HG03354 (cell line): Measurements from ENCODE around the gene RIT2.

Experiments used
- ATAC-seq: cut with Tn5 transposase; IDR thresholded peaks from one replicate; pipeline ENCODE4 v1.9.1; 2021; ENCODE audit warnings: mild to moderate bottlenecking; ENCODE audit not compliant: unreplicated experiment, poor library complexity, severe bottlenecking

The RIT2 gene

GRCh38 chr18:42948831-42949230 lies 166.7 kb downstream of the RIT2 start:
- ATAC-seq: no peak

GRCh38 chr18:42941860-42942259 lies 173.6 kb downstream of the RIT2 start:
- ATAC-seq: no peak

- no peak for ATAC-seq
Measured at GRCh38 chr18:42941021-42941420, 174.5 kb downstream of the RIT2 start.

- no peak for ATAC-seq
Measured at GRCh38 chr18:42937436-42937835, 178.0 kb downstream of the RIT2 start.

- no peak for ATAC-seq
Measured at GRCh38 chr18:42936289-42936688, 179.2 kb downstream of the RIT2 start.

- no peak for ATAC-seq
Measured at GRCh38 chr18:42931491-42931890, 184.0 kb downstream of the RIT2 start.

- ATAC-seq: no peak
Measured at GRCh38 chr18:42929857-42930256, 185.6 kb downstream of the RIT2 start.

GRCh38 chr18:42929181-42929580 lies 186.3 kb downstream of the RIT2 start:
- no peak for ATAC-seq

- ATAC-seq: no peak
Measured at GRCh38 chr18:42925036-42925435, 190.4 kb downstream of the RIT2 start.

- ATAC-seq: no peak
Measured at GRCh38 chr18:42922363-42922762, 193.1 kb downstream of the RIT2 start.

- ATAC-seq: no peak
Measured at GRCh38 chr18:42921226-42921737, 194.2 kb downstream of the RIT2 start.

- no peak for ATAC-seq
Measured at GRCh38 chr18:42920621-42921020, 194.9 kb downstream of the RIT2 start.

- no peak for ATAC-seq
Measured at GRCh38 chr18:42915299-42915698, 200.2 kb downstream of the RIT2 start.

- no peak for ATAC-seq
Measured at GRCh38 chr18:42914476-42914875, 201.0 kb downstream of the RIT2 start.

- no peak for ATAC-seq
Measured at GRCh38 chr18:42909095-42909494, 206.4 kb downstream of the RIT2 start.

- ATAC-seq: no peak
Measured at GRCh38 chr18:42906761-42907160, 208.7 kb downstream of the RIT2 start.

GRCh38 chr18:42901161-42901560 lies 214.3 kb downstream of the RIT2 start:
- ATAC-seq: no peak

- no peak for ATAC-seq
Measured at GRCh38 chr18:42893977-42894376, 221.5 kb downstream of the RIT2 start.

- ATAC-seq: no peak
Measured at GRCh38 chr18:42892181-42892580, 223.3 kb downstream of the RIT2 start.

- no peak for ATAC-seq
Measured at GRCh38 chr18:42891705-42892104, 223.8 kb downstream of the RIT2 start.

GRCh38 chr18:42883169-42883568 lies 232.3 kb downstream of the RIT2 start:
- ATAC-seq: no peak

GRCh38 chr18:42882122-42882521 lies 233.4 kb downstream of the RIT2 start:
- no peak for ATAC-seq
